GM12873 (cell line): Measurements from ENCODE around the gene SCAMP5.
A peak's percentile ranks its signal among the peaks of the same experiment; 100 is the strongest.

Source experiments
- CTCF ChIP-seq: IDR thresholded peaks from 2 replicates; pipeline ENCODE4 v1.5.1; 2012; ENCODE audit warnings: low read depth, mild to moderate bottlenecking, moderate library complexity, low read length, control low read depth; ENCODE audit not compliant: insufficient read depth; ENCODE audit errors: missing control alignments

Gene SCAMP5, protein sequence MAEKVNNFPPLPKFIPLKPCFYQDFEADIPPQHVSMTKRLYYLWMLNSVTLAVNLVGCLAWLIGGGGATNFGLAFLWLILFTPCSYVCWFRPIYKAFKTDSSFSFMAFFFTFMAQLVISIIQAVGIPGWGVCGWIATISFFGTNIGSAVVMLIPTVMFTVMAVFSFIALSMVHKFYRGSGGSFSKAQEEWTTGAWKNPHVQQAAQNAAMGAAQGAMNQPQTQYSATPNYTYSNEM

GRCh38 chr15:74995182-74995778 lies at the start of gene SCAMP5:
TSS of gene SCAMP5 (plus strand) at chr15:74995563. CDS start at chr15:75011840, 16,277 bp downstream.
- no peak for TF ChIP-seq CTCF

GRCh38 chr15:74950078-74950908 lies 45.1 kb upstream of the SCAMP5 start:
- peak; percentile 100 for TF ChIP-seq CTCF

GRCh38 chr15:74951006-74951405 lies 44.4 kb upstream of the SCAMP5 start:
- no peak for TF ChIP-seq CTCF

DNA sequence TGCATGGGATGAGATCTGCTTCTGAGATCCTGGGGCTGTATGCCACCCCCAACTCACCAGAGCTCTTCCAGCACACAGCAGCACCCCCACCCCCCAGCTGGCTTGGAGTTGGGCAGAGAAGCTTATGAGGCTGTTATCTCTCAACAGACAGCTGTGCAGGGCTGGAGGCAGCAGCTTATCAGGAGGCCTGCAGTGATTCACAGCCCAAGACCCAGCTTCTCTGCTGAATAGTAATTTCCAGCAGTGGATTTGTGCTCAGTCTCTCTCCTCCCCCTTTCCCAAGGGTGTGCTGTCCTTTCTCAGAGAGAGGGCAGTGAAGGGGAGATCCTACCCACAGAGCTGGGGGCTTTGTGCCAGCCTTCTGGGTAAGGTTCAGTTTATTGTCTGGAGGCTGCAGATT lies 40.8 kb upstream of the SCAMP5 start:
- TF ChIP-seq CTCF: no peak

- no peak for TF ChIP-seq CTCF
Measured at GRCh38 chr15:74955017-74955416, 40.3 kb upstream of the SCAMP5 start.

DNA sequence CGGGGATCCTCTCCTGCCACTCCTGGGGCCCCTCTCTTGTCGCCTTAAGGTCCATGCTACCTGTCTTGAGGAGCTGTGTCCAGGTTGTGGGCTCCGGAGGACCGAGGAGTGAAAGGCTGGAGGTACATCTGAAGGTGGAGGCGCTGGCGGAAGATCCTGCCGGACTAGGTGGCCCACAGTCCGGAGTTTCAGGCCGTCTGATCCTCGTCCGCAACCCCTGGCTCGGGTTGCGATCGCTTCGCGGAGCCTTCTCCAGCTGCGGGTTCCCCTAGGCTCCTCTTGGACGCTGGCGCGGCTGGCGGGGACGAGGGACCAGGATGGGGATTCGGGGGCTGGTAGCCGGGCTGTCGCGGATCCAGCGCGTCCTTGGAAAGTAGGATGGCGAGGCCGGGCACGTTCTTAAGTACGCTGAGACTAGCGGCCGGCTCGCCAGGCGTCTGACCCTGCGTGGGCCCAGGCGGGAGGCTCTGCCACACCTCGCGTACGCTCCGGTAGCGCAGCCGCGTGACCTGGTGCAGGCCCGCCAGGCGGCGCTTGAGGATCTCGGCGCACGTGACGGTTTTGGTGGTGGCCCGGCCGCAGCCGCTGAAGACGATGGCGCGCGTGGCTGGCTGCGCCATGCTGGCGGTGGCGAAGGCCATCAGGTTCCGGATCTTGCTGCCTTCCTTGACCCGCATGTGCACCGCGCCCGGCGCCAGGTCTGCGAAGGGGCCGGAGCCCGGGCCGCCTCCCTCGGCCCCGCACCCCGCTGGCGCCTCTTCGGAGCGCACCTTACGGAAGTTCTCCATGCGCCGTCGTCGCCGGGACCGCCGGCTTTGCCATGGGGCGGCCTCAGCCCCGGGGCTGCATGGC lies 39.3 kb upstream of the SCAMP5 start:
- TF ChIP-seq CTCF: peak; percentile 58
